NK-92 (cell line): Measurements from ENCODE around the gene CEMIP2.

Experiments
- DNase-seq: peaks from one replicate; lab custom pipeline; 2025; ENCODE audit not compliant: unreplicated experiment; lab: John Stamatoyannopoulos, UW

The CEMIP2 gene

GRCh38 chr9:71778085-71778484 lies 9.8 kb upstream of the CEMIP2 start:
- no peak for DNase-seq

GRCh38 chr9:71774920-71775319 lies 6.6 kb upstream of the CEMIP2 start:
- DNase-seq: no peak

GRCh38 chr9:71772726-71773125 lies 4.4 kb upstream of the CEMIP2 start:
- no peak for DNase-seq

GRCh38 chr9:71770170-71770569 lies 1.9 kb upstream of the CEMIP2 start:
- DNase-seq: no peak

GRCh38 chr9:71769175-71770161 lies 1.2 kb upstream of the CEMIP2 start:
- DNase-seq: no peak

GRCh38 chr9:71767776-71768321 lies 464 bp downstream of the CEMIP2 start:
- DNase-seq: no peak

GRCh38 chr9:71767163-71767775 lies 1.0 kb downstream of the CEMIP2 start:
- DNase-seq: no peak

- no peak for DNase-seq
These were observed 1.6 kb downstream of the CEMIP2 start for GRCh38 chr9:71766663-71767062.

GRCh38 chr9:71765693-71766092 lies 2.6 kb downstream of the CEMIP2 start:
- DNase-seq: no peak

GRCh38 chr9:71764891-71765290 lies 3.4 kb downstream of the CEMIP2 start:
- DNase-seq: no peak

GRCh38 chr9:71764463-71764862 lies 3.9 kb downstream of the CEMIP2 start:
- no peak for DNase-seq

GRCh38 chr9:71763832-71764231 lies 4.5 kb downstream of the CEMIP2 start:
- DNase-seq: no peak

- DNase-seq: no peak
These were observed 5.2 kb downstream of the CEMIP2 start for GRCh38 chr9:71762900-71763653.

- DNase-seq: no peak
These were observed 6.4 kb downstream of the CEMIP2 start for GRCh38 chr9:71761938-71762353.

- DNase-seq: no peak
These were observed 7.4 kb downstream of the CEMIP2 start for GRCh38 chr9:71760901-71761300.

GRCh38 chr9:71758785-71759184 lies 9.5 kb downstream of the CEMIP2 start:
- no peak for DNase-seq

GRCh38 chr9:71758277-71758676 lies 10.0 kb downstream of the CEMIP2 start:
- no peak for DNase-seq

GRCh38 chr9:71756753-71757152 lies 11.6 kb downstream of the CEMIP2 start:
- no peak for DNase-seq

- no peak for DNase-seq
These were observed 12.4 kb downstream of the CEMIP2 start for GRCh38 chr9:71755869-71756268.

GRCh38 chr9:71755230-71755629 lies 13.1 kb downstream of the CEMIP2 start:
- no peak for DNase-seq

GRCh38 chr9:71754151-71754550 lies 14.2 kb downstream of the CEMIP2 start:
- DNase-seq: no peak
